Measurements from ENCODE around the gene IFT80.
A peak's percentile ranks its signal among the peaks of the same experiment; 100 is the strongest.
"Not testable (repeated sequence)": the region's sequence is repeated elsewhere in the genome, so short reads cannot be mapped to it uniquely, and the experiment has no call there.

The IFT80 gene

DNA sequence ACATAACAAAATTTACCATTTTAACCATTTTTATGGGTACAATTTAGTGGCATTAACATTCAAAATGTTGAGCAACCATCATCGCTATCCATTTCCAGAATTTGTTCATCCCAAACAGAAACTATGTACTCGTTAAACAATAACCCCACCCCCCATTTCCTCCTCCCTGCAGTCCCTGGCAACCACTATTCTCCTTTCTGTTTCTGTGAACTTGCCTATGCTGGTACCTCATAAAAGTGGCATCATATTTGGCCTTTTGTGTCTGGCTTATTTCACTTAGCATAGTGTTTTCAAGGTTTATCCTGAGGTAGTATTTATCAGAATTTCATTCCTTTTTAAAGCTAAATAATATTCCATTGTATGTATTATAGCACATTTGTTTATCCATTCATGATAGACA is 141.4 kb downstream of the IFT80 start:
- DNase-seq, result no peak

GRCh38 chr3:160253298-160253697 is 145.7 kb downstream of the IFT80 start:
- no peak for DNase-seq

- no peak for DNase-seq
Observed at GRCh38 chr3:160247766-160248165, 151.3 kb downstream of the IFT80 start.

DNA sequence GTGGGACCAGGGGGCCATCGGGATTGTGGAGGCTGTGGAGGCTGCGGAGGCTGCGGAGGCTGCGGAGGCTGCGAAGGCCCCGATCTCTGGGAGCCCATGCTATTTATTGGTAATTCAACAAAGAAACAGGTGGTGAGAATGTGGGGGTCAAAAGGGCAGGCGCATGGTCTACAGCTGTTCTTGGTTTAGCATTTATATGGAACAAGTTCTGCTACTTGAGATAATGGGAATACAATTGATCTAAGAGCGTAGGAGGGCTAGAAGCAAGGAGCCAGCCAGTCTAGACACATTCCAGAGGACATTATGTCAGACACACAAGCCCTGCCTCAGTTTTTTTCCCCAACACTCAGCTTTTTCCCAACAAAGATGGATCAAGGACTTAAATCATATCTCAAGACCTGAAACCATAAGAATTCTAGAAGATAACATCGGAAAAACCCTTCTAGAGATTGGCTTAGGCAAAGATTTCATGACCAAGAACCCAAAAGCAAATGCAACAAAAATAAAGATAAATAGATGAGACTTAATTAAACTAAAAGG is 153.7 kb downstream of the IFT80 start:
- DNase-seq, result no peak

DNA sequence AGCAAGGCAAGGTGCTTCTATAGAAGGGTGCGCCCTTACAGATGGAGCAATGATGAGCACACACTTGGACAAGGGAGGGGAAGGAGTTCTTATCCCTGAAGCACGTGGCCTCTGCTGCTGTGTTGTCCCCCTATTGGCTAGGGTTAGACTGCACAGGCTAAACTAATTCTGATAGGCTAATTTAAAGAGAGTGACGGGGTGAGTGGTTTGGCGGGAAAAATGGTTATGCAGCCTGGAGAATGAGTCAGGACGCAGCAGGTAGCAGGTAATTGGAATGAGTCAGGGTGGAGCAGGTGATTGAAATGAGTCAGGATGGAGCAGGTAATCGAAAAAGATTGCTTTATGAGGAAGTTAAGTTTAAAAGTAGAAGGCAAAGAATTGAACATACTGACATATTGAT is 158.3 kb downstream of the IFT80 start:
- DNase-seq, result not testable (repeated sequence)

DNA sequence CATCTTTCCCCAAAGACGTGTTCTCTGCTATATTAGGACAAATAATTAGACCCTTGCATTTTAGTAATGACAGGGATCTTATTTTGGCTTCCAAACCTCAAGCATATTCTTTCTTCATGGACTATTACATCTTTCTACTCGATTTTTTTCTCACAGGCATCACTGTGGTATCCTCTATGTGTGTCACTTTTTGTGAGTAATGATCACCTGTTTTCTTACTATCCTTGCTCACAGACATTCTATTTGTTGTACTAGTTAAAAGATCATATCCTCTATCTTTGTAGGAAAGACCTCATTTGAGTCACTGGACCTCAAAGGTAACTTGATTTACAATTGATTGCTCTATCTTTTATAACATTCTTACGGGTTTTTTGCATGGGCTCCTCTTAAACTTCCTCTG is 167.0 kb downstream of the IFT80 start:
- DNase-seq, result no peak

DNA sequence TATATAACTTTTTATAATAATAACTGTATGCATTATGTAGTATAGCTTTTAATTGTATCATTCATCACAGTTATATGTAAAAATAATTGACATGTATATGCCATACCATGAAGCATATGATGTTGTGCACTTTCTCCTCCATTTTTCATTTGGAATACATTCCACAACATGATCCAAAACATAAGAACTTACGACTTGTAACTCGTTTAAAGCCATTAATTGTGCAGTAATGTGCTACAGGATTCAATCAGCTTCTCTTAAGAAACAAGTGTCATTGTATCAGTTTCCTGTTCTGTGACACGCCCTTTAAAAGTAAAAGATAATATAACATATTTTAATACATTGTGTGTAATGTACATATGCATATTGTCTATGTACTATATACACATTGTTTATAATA is 171.6 kb downstream of the IFT80 start:
- no peak for DNase-seq

DNA sequence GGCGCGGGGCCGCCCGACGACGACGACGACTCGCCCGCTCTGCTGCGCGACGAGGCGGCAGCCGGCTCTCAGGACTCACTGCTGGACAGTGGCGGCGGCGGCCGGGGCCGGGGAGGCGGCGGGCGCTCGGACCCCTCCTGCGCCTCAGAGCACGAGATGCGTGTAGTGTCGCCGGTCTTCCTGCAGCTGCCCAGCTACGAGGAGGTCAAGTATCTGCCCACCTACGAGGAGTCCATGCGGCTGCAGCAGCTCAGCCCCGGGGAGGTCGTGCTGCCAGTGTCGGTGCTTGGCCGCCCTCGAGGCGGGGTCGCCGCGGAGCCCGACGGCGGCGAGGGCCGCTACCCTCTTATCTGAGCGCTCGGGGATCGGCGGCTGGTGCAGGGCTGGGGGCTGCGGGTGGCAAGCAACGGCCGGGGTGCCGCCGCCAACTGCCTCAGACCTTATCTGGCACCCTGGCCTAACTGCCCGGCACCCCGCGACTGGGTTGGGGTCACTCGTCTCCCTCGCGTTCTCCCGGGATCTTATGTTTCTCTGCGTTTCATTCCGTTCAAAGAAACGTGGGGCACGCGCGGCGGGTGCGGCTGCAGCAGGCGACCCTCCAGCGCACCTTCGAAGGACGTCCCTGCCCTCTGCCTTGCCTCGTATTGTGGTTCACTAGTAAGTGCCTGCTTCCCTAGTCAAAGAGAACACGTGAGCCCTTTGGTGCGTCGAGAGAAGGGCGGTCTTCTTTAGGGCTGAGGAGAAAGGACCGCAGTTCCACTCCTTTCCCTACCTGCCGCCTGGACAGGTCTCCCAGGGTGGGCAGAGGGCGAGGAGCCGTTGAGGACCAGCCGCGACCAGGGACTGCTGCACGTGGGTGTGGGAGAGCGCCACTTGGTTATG is 172.8 kb downstream of the IFT80 start:
- no peak for DNase-seq

DNA sequence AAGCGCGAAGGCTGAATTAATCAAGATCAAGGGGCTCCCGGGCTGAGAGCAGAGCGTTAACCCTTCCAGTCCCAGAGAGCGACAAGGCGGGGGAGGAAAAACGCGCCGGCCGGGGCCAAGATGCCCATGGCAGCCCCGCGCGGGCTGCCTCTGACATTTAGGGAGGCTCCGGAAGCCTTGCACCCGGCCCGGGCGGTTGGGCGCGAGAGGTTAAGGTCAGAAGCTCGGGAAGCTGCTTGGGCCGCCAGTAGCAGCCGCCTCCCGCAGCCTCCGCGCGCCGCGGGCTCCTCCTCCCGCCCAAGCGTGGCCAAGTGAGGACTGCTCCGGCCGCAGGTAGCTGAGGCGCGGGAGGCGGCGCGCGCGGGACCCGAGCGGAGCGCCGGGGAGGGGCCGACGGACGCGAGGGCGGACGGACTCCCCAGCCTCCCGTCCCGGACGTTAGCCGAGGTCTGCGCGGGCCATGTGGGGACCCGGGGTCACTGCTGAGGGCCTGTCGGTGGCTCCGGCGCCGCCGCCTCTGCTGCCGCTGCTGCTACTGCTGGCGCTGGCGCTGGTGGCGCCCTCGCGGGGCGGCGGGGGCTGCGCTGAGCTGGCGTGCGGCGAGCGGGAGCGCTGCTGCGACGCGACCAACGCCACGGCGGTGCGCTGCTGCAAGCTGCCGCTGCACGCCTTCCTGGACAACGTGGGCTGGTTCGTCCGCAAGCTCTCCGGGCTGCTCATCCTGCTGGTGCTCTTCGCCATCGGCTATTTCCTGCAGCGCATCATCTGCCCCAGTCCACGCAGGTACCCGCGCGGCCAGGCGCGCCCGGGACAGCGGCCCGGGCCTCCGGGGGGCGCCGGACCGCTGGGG is 173.6 kb downstream of the IFT80 start, which contains the start of gene C3orf80:
Gene C3orf80, plus strand, starts transcription at position 247 of the 850 bp plus-strand sequence. Its CDS starts 214 bp downstream, at position 461.
- DNase-seq, result peak in 2 of 4 experiments; percentile 7 to 10

- no peak for DNase-seq
Observed at GRCh38 chr3:160224811-160225175, 174.2 kb downstream of the IFT80 start.

- no peak for DNase-seq
Observed at GRCh38 chr3:160224256-160224655, 174.8 kb downstream of the IFT80 start.

- DNase-seq, result no peak
Observed at GRCh38 chr3:160221019-160221418, 178.0 kb downstream of the IFT80 start.

GRCh38 chr3:160220038-160220437 is 179.0 kb downstream of the IFT80 start:
- DNase-seq, result no peak

GRCh38 chr3:160218136-160218535 is 180.9 kb downstream of the IFT80 start:
- no peak for DNase-seq

GRCh38 chr3:160217675-160218074 is 181.3 kb downstream of the IFT80 start:
- no peak for DNase-seq

DNA sequence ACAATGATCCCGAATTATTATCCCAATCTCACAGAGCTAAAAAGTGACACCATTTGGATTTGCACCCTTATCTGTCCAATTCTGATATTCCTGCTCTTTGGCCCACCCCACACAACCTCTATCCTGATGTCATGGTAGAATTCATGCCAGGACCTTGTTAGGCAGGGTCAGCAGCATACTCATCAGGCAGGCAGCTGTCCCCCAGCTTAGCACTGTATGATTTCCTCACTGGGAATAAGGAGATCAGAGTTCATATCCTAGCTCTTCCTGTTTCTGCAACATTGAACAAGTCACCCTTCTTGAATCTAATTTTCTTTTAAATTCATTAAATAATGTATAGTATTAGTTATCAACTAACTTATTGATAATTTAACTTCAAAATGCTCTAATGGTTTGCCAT is 185.8 kb downstream of the IFT80 start:
- DNase-seq, result no peak

GRCh38 chr3:160210799-160211221 is 188.2 kb downstream of the IFT80 start:
- DNase-seq, result no peak

DNA sequence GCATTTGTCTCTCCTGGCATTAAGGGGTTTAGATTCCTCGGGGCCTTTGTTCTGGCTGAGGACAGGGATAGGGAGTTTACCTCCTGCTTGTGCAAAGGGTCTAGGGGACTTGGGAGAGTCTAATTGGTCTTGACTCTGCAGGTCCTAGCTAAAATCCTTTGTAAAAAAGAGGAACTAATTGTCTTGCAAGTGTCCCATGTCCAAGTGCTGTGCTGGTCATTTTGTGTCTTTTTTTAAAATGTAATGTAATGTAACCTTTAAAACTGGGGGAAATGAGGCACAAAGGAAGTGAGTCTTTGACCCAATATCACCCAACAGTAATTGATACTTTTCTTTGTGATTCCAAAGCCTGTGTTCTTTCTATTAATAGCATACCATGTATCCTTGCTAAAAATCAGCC is 188.7 kb downstream of the IFT80 start:
- no peak for DNase-seq
